HG03196 (cell line): Measurements from ENCODE around the gene TEX47.
A peak's percentile ranks its signal among the peaks of the same experiment; 100 is the strongest.

ENCODE experiments used
- ATAC-seq: cut with Tn5 transposase; IDR thresholded peaks from one replicate; pipeline ENCODE4 v1.9.1; 2021; ENCODE audit not compliant: unreplicated experiment

TEX47 gene

GRCh38 chr7:88795553-88795952 lies at the start of gene TEX47:
Gene TEX47 (minus strand): TSS chr7:88795737. CDS start chr7:88794942, 795 bp downstream.
- no peak for ATAC-seq

GRCh38 chr7:88845091-88845490 lies 49.6 kb upstream of the TEX47 start:
- ATAC-seq = no peak

GRCh38 chr7:88842201-88842600 lies 46.7 kb upstream of the TEX47 start:
- no peak for ATAC-seq

- ATAC-seq = peak; percentile 72
These were observed 39.7 kb upstream of the TEX47 start for GRCh38 chr7:88835147-88835728.

- no peak for ATAC-seq
These were observed 30.7 kb upstream of the TEX47 start for GRCh38 chr7:88826222-88826621.

GRCh38 chr7:88818552-88818951 lies 23.0 kb upstream of the TEX47 start:
- ATAC-seq = no peak

GRCh38 chr7:88806280-88807037 lies 10.9 kb upstream of the TEX47 start:
- no peak for ATAC-seq

GRCh38 chr7:88801046-88801445 lies 5.5 kb upstream of the TEX47 start:
- no peak for ATAC-seq

- no peak for ATAC-seq
These were observed 3.2 kb downstream of the TEX47 start for GRCh38 chr7:88792361-88792760.

- ATAC-seq = no peak
These were observed 3.6 kb downstream of the TEX47 start for GRCh38 chr7:88791891-88792290.

- ATAC-seq = no peak
These were observed 6.0 kb downstream of the TEX47 start for GRCh38 chr7:88789480-88790064.

GRCh38 chr7:88787777-88788176 lies 7.8 kb downstream of the TEX47 start:
- ATAC-seq = no peak

GRCh38 chr7:88775838-88776237 lies 19.7 kb downstream of the TEX47 start:
- no peak for ATAC-seq

- no peak for ATAC-seq
These were observed 22.8 kb downstream of the TEX47 start for GRCh38 chr7:88772776-88773175.

- ATAC-seq = no peak
These were observed 24.1 kb downstream of the TEX47 start for GRCh38 chr7:88771417-88771816.

- ATAC-seq = no peak
These were observed 33.8 kb downstream of the TEX47 start for GRCh38 chr7:88761779-88762178.

GRCh38 chr7:88760136-88760515 lies 35.4 kb downstream of the TEX47 start:
- no peak for ATAC-seq

GRCh38 chr7:88759230-88760135 lies 36.1 kb downstream of the TEX47 start, which contains the start of gene ZNF804B:
Gene ZNF804B (plus strand): TSS chr7:88759700. CDS start chr7:88759977, 277 bp downstream.
- no peak for ATAC-seq

GRCh38 chr7:88758381-88759229 lies 36.9 kb downstream of the TEX47 start:
- no peak for ATAC-seq

GRCh38 chr7:88757371-88757770 lies 38.2 kb downstream of the TEX47 start:
- ATAC-seq = no peak
